ENCODE measurements around the gene SYT3. TPM values are rescaled to one million over a fixed set of nuclear protein-coding genes. Genes with fewer than 3 reads are reported as not detected.

The SYT3 gene
- total and polyA plus RNA-seq, 3 donors from 2014 or later, result 2.5 to 5.5 (median 3.3) TPM

GRCh38 chr19:50652722-50653121, 13.0 kb upstream of the SYT3 start:
- WGBS, 2 donors, result 87 to 90% methylated on average over 6 of the region's 6 CpGs
- no peak for TF ChIP-seq CTCF (IDR thresholded peaks at IDR 0.05)
- no peak for TF ChIP-seq POLR2A (IDR thresholded peaks at IDR 0.05)
- no peak overlapping the region for H3K4me3 ChIP-seq
- no peak for DNase-seq
- no peaks in the 10 kb centered on the region for H3K36me3 ChIP-seq (ENCODE audit: low read depth, missing control alignments)
- H3K4me1 ChIP-seq, result peaks cover 5% of the 10 kb centered on the region
- no peaks in the 10 kb centered on the region for H3K27me3 ChIP-seq
- no peaks in the 10 kb centered on the region for H3K9me3 ChIP-seq
- intact Hi-C loops (cut with DNase I; ENCODE audit: low total_unique reads), result no loop called here
- no peak overlapping the region for H3K27ac ChIP-seq

- 88 to 89% methylated on average over 2 of the region's 2 CpGs for WGBS, 2 donors
- no peak for TF ChIP-seq POLR2A (IDR thresholded peaks at IDR 0.05)
- no peak for TF ChIP-seq CTCF (IDR thresholded peaks at IDR 0.05)
- no peak for DNase-seq
- Histone ChIP-seq H3K4me3 (no peak overlapping the region), H3K9me3 (no peaks in the 10 kb centered on the region), H3K4me1 (no peaks in the 10 kb centered on the region), H3K27me3 (no peaks in the 10 kb centered on the region), H3K36me3 (ENCODE audit: low read depth, missing control alignments) (no peaks in the 10 kb centered on the region), H3K27ac (no peak overlapping the region)
- intact Hi-C loops (cut with DNase I; ENCODE audit: low total_unique reads), result no loop called here
Observed at GRCh38 chr19:50651174-50651573, 11.5 kb upstream of the SYT3 start.

- DNase-seq, result peak; percentile 68
- no peaks in the 10 kb centered on the region for H3K27me3 ChIP-seq
Observed at GRCh38 chr19:50649433-50650391, 10.0 kb upstream of the SYT3 start, which contains the start of gene C19orf81. Gene C19orf81, plus strand, starts transcription at chr19:50649445. Its CDS starts 0 bp downstream, at chr19:50649445.

GRCh38 chr19:50648659-50649058, 9.0 kb upstream of the SYT3 start:
- no peaks in the 10 kb centered on the region for H3K36me3 ChIP-seq (ENCODE audit: low read depth, missing control alignments)
- DNase-seq, result no peak
- TF ChIP-seq POLR2A (IDR thresholded peaks at IDR 0.05), result no peak
- TF ChIP-seq CTCF (IDR thresholded peaks at IDR 0.05), result no peak
- H3K9me3 ChIP-seq, result no peaks in the 10 kb centered on the region
- 38 to 41% methylated on average over 5 of the region's 5 CpGs for WGBS, 2 donors
- no peaks in the 10 kb centered on the region for H3K27me3 ChIP-seq
- intact Hi-C loops (cut with DNase I; ENCODE audit: low total_unique reads), result no loop called here
- no peak overlapping the region for H3K27ac ChIP-seq
- no peaks in the 10 kb centered on the region for H3K4me1 ChIP-seq
- no peak overlapping the region for H3K4me3 ChIP-seq

More at GRCh38 chr19:50649433-50650391, 10.0 kb upstream of the SYT3 start, which contains the start of gene C19orf81:
- no peak for TF ChIP-seq POLR2A (IDR thresholded peaks at IDR 0.05)
- no peak for TF ChIP-seq CTCF (IDR thresholded peaks at IDR 0.05)
- intact Hi-C loops (cut with DNase I; ENCODE audit: low total_unique reads), result no loop called here
- Histone ChIP-seq H3K9me3 (no peaks in the 10 kb centered on the region), H3K36me3 (ENCODE audit: low read depth, missing control alignments) (no peaks in the 10 kb centered on the region), H3K4me3 (no peak within 1 kb of the TSS), H3K27ac (no peak within 1 kb of the TSS), H3K4me1 (no peaks in the 10 kb centered on the region)
- WGBS, 2 donors, result 20 to 24% methylated on average over 6 to 7 of the region's 7 CpGs
